Tibial artery (tissue), 4 donors: ENCODE data around the gene PML.
A peak's percentile ranks its signal among the peaks of the same experiment; 100 is the strongest.
"Not testable (repeated sequence)": the region's sequence is repeated elsewhere in the genome, so short reads cannot be mapped to it uniquely, and the experiment has no call there.

Experiments used
- DNase-seq, 2 donors: peaks; one replicate each; pipeline ENCODE4 v3.0.0-alpha.2; 2019
- H3K27ac ChIP-seq, 2 donors: fragments of 200-600 bp; sonication (generic) in 1 of 2; 1 replicate in 1 of 2; 2 replicates in 1 of 2; pipeline ENCODE4 v1.5.1; 2018 to 2019; ENCODE audit warnings: mild to moderate bottlenecking in 1 of 2
- H3K27me3 ChIP-seq, 2 donors: fragments of 200-600 bp; sonication (generic) in 1 of 2; one replicate each; pipeline versions ENCODE4 v1.5.1 to v1.6.0; 2016 to 2019
- H3K36me3 ChIP-seq, 3 donors: fragments of 200-600 bp; sonication (generic) in 2 of 3; one replicate each; pipeline ENCODE4 v1.5.1; 2016 to 2019; ENCODE audit warnings: mild to moderate bottlenecking in 2 of 3
- H3K4me1 ChIP-seq, 4 donors: fragments of 200-600 bp; sonication (generic) in 2 of 4; 1 replicate in 3 of 4; 2 replicates in 1 of 4; pipeline ENCODE4 v1.5.1; 2016 to 2019
- H3K4me3 ChIP-seq, 2 donors: fragments of 200-600 bp; sonication (generic) in 1 of 2; 1 replicate in 1 of 2; 2 replicates in 1 of 2; pipeline ENCODE4 v1.5.1; 2018 to 2019; ENCODE audit warnings: mild to moderate bottlenecking in 2 of 2
- H3K9me3 ChIP-seq, 3 donors: fragments of 200-600 bp; sonication (generic) in 1 of 3; one replicate each; pipeline ENCODE4 v1.5.1; 2016 to 2019
- CTCF ChIP-seq, 2 experiments: fragments of 200-600 bp in 1 of 2; fragments of 450-650 bp in 1 of 2; IDR thresholded peaks; one replicate each; pipeline ENCODE4 v1.5.1; 2017 to 2019; ENCODE audit warnings: antibody characterized with exemption in 2 of 2, mild to moderate bottlenecking in 1 of 2, moderate library complexity in 1 of 2
- intact Hi-C: fragments of 100-400 bp; cut with DNase I; formaldehyde crosslinking; loops from one replicate; pipeline ENCODE4 v1.15.0; 2023; ENCODE audit warnings: low total_unique reads

The PML gene

GRCh38 chr15:74072614-74073337, 78.3 kb downstream of the PML start:
- peak in 1 of 2 experiments; percentile 6 for TF ChIP-seq CTCF (IDR thresholded peaks at IDR 0.05)
- H3K4me1 ChIP-seq, DNase-seq, H3K4me3 ChIP-seq, H3K27me3 ChIP-seq, intact Hi-C loops, H3K36me3 ChIP-seq, H3K9me3 ChIP-seq, H3K27ac ChIP-seq: not testable (repeated sequence)

GRCh38 chr15:74075781-74076180, 81.3 kb downstream of the PML start:
- H3K27ac ChIP-seq, H3K36me3 ChIP-seq, H3K4me3 ChIP-seq, DNase-seq, intact Hi-C loops, H3K9me3 ChIP-seq, H3K4me1 ChIP-seq, H3K27me3 ChIP-seq: not testable (repeated sequence)

- H3K9me3 ChIP-seq, H3K27me3 ChIP-seq, H3K27ac ChIP-seq, H3K4me1 ChIP-seq, intact Hi-C loops, H3K36me3 ChIP-seq, DNase-seq, H3K4me3 ChIP-seq: not testable (repeated sequence)
Observed at GRCh38 chr15:74082450-74082849, 87.9 kb downstream of the PML start, which contains the start of gene GOLGA6A. GOLGA6A (minus strand) TSS chr15:74082550; CDS start chr15:74082509, 41 bp downstream.

GRCh38 chr15:74094567-74094966, 100.1 kb downstream of the PML start:
- H3K27me3 ChIP-seq, H3K9me3 ChIP-seq, H3K4me3 ChIP-seq, H3K36me3 ChIP-seq, DNase-seq, H3K4me1 ChIP-seq, H3K27ac ChIP-seq, intact Hi-C loops: not testable (repeated sequence)

- H3K4me3 ChIP-seq, H3K9me3 ChIP-seq, H3K36me3 ChIP-seq, H3K27ac ChIP-seq, H3K27me3 ChIP-seq, intact Hi-C loops, DNase-seq, H3K4me1 ChIP-seq: not testable (repeated sequence)
Observed at GRCh38 chr15:74095610-74096009, 101.1 kb downstream of the PML start.

- H3K9me3 ChIP-seq, H3K4me1 ChIP-seq, DNase-seq, H3K27me3 ChIP-seq, H3K27ac ChIP-seq, intact Hi-C loops, H3K4me3 ChIP-seq, H3K36me3 ChIP-seq: not testable (repeated sequence)
Observed at GRCh38 chr15:74096753-74097474, 102.4 kb downstream of the PML start.
